H1 (cell line): ENCODE measurements around the gene MRPL40. TPM values are rescaled to one million over a fixed set of nuclear protein-coding genes. Genes with fewer than 3 reads are reported as not detected.

Source experiments
- CBX5 ChIP-seq: fragments of 300-800, 300-1000 bp; sonication (generic); IDR thresholded peaks from 2 replicates; pipeline ENCODE4 v1.7.1; 2016; ENCODE audit warnings: antibody characterized with exemption, low read length, low read depth
- HDAC6 ChIP-seq: IDR thresholded peaks from one replicate; pipeline ENCODE4 v1.7.1; 2012; ENCODE audit warnings: low read depth, mild to moderate bottlenecking, inconsistent platforms, low read length, moderate library complexity
- polyA plus RNA-seq, 7 experiments: library from polyadenylated mRNA; depleted of rRNA in 3 of 7; stranded (reverse) in 5 of 7; unstranded in 2 of 7; fragments of >200 nt in 5 of 7; fragments of 200-250 nt in 2 of 7; gene quantifications; 1 replicate in 5 of 7; 2 replicates in 1 of 7; 4 replicates in 1 of 7; pipeline versions ENCODE4 v1.2.1 to v1.2.3, GENCODE V29; 2011 to 2013; ENCODE audit warnings: missing spikeins in 2 of 7, mixed read lengths in 2 of 7
- total RNA-seq: library from RNA; stranded (reverse); fragmentation: NEBNext Ultra II Directional; extraction: Animal tissue kit (Norgen Biotek cat#: 25700); gene quantifications from 2 replicates; pipeline ENCODE4 v1.2.1, GENCODE V29; 2021

The MRPL40 gene
- total and polyA plus RNA-seq, 2 of the 8 experiments (the other 6 are each of a cell fraction or from before 2014, with no cell fraction given), result 12.4 to 14.5 TPM

GRCh38 chr22:19400881-19401280 is 31.5 kb upstream of the MRPL40 start (continued):
- no peak for TF ChIP-seq HDAC6
- no peak for TF ChIP-seq CBX5
